HT-29 (cell line): ENCODE measurements around the gene IFFO2. TPM values are rescaled to one million over a fixed set of nuclear protein-coding genes. Genes with fewer than 3 reads are reported as not detected.
A peak's percentile ranks its signal among the peaks of the same experiment; 100 is the strongest.
"Not testable (repeated sequence)": the region's sequence is repeated elsewhere in the genome, so short reads cannot be mapped to it uniquely, and the experiment has no call there.

Experiments
- DNase-seq: peaks from one replicate; pipeline ENCODE4 v3.0.0-alpha.2; 2015; ENCODE audit warnings: low spot score
- total RNA-seq: library from RNA; depleted of rRNA; stranded (reverse); fragments of >200 nt; shearing (Covaris generic); gene quantifications from 2 replicates; pipeline ENCODE4 v1.2.3, GENCODE V29; 2014

IFFO2 gene
- total RNA-seq, 1 experiment from 2014 or later, result 101 TPM

GRCh38 chr1:18898567-18898966, 57.9 kb downstream of the IFFO2 start:
- no peak for DNase-seq

- no peak for DNase-seq
These were observed 61.2 kb downstream of the IFFO2 start for GRCh38 chr1:18895317-18895716.

- DNase-seq, result no peak
These were observed 63.4 kb downstream of the IFFO2 start for GRCh38 chr1:18893120-18893519.

DNA sequence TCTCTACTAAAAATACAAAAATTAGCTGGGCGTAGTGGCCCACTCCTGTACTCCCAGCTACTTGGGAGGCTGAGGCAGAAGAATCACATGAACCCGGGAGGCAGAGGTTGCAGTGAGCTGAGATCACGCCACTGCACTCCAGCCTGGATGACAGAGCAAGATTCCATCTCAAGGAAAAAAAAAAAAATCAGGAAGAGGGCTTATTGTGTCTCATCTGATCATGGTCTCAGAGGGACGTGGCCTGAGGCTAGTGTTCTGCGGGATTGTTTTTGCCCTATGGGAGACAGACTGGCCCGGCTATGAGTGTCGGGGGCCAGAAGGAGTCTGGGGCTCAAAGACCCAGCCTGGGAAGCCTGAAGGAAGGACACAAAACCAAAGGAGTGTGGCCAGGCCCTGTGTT, 64.6 kb downstream of the IFFO2 start:
- DNase-seq, result not testable (repeated sequence)

DNA sequence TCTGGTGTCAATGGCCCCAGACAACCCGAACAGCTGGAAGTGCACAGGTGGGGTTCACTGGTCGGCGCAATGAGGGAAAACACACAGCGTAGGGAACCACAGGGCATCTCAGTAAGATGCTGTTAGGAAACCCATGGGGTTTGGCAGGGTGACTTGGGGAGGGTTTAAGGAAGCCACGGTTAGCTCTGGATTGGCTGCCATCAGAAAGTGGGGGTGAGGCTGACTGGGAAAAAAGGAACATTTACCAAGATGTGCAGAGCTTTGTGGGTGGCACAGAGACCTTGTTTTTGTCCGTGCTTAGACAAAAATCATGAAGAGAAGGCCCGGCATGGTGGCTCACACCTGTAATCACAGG, 65.1 kb downstream of the IFFO2 start:
- DNase-seq, result no peak

DNA sequence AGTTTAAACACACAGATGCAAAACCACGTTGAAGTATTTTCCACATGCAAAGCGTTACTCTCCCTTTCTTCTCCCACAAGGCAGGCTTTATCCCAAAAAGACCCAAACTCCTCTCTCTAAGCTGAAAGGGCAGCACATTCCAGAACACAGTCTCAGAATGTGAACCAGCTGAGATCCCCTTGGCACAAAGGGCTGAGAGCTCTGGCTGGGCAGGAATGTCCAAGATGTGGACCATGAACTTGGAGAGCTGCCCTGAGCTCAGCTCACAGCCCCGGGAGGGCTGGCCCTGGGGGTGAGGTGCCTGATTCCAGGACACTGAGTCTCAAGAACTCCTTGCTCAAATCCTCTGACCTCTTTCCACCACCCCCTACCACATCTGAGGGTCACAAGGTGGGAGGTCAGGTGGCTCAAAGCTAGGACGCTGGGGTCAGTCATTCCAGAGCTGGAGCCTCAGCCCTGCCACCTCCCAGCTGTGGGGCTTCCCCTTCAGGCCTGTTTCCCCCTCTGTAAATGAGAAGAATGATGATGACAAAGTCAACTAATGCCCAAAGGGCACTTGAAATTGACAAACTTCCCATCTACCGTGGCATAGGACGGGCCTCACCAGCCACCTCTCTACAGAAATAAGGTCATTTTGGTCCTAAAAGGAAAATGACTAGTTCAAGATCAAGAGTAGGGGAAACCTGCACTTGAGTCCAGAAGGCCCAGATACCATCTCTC, 65.6 kb downstream of the IFFO2 start:
- no peak for DNase-seq

- DNase-seq, result no peak
These were observed 70.5 kb downstream of the IFFO2 start for GRCh38 chr1:18886003-18886335.

- DNase-seq, result no peak
These were observed 71.0 kb downstream of the IFFO2 start for GRCh38 chr1:18885311-18886002.

DNA sequence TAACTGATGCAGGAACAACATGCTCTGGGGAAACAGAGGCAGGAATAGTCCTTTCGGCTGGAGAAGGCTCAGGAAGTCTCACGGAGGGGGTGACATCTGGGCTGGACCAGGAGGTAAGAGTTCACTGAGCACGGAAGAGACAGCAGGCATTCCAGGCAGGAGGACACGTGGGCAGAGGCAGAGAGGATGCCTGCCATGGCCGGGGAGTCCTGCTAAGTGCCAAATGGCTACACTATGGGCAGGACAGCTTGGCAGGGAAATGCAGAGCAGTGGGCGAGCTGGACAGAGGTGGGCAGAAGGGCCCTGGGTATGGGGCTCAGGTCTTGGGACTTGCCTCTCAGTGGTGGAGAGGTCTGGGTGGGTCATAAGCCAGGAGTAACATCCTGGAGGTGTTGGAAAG, 71.7 kb downstream of the IFFO2 start:
- DNase-seq, result no peak

- DNase-seq, result no peak
These were observed 72.1 kb downstream of the IFFO2 start for GRCh38 chr1:18884419-18884717.

- DNase-seq, result peak; percentile 82
These were observed 72.6 kb downstream of the IFFO2 start for GRCh38 chr1:18883636-18884418.

- no peak for DNase-seq
These were observed 73.4 kb downstream of the IFFO2 start for GRCh38 chr1:18883079-18883478.

DNA sequence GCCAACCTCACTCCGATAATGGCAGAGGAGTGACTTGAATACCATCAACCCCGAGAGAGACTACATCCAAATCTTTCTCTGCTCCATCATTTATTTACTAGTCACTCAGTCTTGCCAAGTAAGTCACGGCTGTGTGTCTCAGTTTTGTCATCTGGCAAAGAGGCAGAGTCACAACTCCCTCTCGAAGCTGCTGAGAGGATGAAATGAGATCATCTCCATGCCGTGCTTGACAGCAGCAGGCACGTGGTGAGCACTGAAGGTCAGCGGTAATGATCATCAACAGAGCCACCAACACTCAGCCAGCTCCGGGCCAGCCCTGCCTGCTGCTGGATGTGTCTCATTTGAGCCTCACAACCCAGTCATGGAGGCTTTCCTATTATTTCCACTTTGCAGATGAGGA, 74.0 kb downstream of the IFFO2 start:
- no peak for DNase-seq

GRCh38 chr1:18881642-18882431, 74.6 kb downstream of the IFFO2 start:
- no peak for DNase-seq

GRCh38 chr1:18881164-18881563, 75.3 kb downstream of the IFFO2 start:
- no peak for DNase-seq

- no peak for DNase-seq
These were observed 75.9 kb downstream of the IFFO2 start for GRCh38 chr1:18880585-18880984.

- no peak for DNase-seq
These were observed 76.6 kb downstream of the IFFO2 start for GRCh38 chr1:18879791-18880309.

GRCh38 chr1:18879215-18879790, 77.2 kb downstream of the IFFO2 start:
- DNase-seq, result no peak

DNA sequence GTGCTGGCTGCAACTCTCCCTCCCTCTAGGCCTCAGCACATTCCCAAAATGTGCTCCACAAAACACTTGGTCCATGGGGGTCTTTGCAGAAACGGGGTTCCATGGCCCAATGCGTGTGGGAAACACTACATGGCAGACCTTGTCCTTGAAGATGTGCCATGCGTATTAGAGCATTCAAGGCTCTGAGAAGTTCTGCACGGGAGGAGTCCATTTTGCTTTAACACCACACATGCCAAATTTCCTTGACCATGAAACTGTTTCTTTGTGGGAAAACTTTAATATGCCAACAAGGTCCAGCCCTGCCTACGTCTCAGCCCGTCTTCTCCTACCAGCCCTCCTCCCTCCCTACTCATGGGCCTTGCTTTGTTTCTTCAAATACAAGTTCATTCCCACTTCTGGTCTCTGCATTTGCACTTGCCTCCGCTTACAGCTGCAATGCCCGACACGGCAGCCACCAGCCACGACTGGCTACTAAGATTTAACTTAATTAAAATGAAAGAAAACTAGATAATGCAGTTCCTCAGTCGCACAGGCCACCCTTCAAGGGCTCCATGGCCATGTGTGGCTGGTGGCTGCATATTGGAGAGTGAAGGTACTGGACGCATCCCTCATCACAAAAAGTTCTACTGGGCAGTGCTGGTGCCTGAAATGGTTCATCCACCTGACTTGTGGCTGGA, 77.8 kb downstream of the IFFO2 start:
- DNase-seq, result no peak

DNA sequence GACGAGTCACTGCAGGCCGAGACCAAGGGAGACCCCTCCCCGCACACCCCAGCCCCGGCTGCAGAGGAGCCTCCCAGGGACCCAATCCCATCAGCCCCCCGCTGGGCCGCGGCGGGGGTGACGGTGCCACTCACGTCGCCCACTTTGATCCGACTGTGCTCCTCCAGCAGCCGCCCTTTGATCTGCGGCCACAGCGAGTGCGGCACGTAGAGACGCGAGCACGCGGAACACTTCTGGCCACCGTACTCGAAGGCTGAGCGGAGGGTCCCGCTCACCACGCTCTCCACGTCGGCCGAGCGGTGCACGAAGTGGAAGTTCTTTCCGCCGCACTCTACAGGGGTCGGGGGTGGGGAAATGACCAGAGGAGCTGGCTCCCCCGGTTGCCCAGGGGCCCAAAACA, 79.2 kb downstream of the IFFO2 start:
- DNase-seq, result no peak

- no peak for DNase-seq
These were observed 80.3 kb downstream of the IFFO2 start for GRCh38 chr1:18876210-18876609.
